Measurements from ENCODE around the gene ZNF385D. TPM values are rescaled to one million over a fixed set of nuclear protein-coding genes. Genes with fewer than 3 reads are reported as not detected.

Gene ZNF385D
- total RNA-seq, 2 donors from 2014 or later, result 5.3 TPM; not detected in 1

- no peaks in the 10 kb centered on the region for H3K36me3 Mint-ChIP-seq (ENCODE audit: low read depth)
- no peaks in the 10 kb centered on the region for H3K4me1 Mint-ChIP-seq
- H3K9me3 ChIP-seq (ENCODE audit: control insufficient read depth, low read length, poor library complexity, severe bottlenecking), result no peaks in the 10 kb centered on the region
- no peak overlapping the region for H3K27ac Mint-ChIP-seq
- no peaks in the 10 kb centered on the region for H3K27me3 Mint-ChIP-seq
- no peak overlapping the region for H3K4me3 Mint-ChIP-seq
- DNase-seq (no peak), ATAC-seq (no peak)
Measured at GRCh38 chr3:21601178-21601577, 149.8 kb downstream of the ZNF385D start.

GRCh38 chr3:21599890-21600289 lies 151.1 kb downstream of the ZNF385D start:
- no peaks in the 10 kb centered on the region for H3K36me3 Mint-ChIP-seq (ENCODE audit: low read depth)
- DNase-seq (no peak), ATAC-seq (no peak)
- no peak overlapping the region for H3K4me3 Mint-ChIP-seq
- H3K9me3 ChIP-seq (ENCODE audit: control insufficient read depth, low read length, poor library complexity, severe bottlenecking), result no peaks in the 10 kb centered on the region
- no peaks in the 10 kb centered on the region for H3K27me3 Mint-ChIP-seq
- H3K4me1 Mint-ChIP-seq, result no peaks in the 10 kb centered on the region
- H3K27ac Mint-ChIP-seq, result no peak overlapping the region

GRCh38 chr3:21592828-21593227 lies 158.2 kb downstream of the ZNF385D start:
- no peaks in the 10 kb centered on the region for H3K9me3 ChIP-seq (ENCODE audit: control insufficient read depth, low read length, poor library complexity, severe bottlenecking)
- no peak for DNase-seq
- Mint-ChIP-seq H3K27me3 (no peaks in the 10 kb centered on the region), H3K27ac (no peak overlapping the region), H3K4me3 (no peak overlapping the region), H3K36me3 (ENCODE audit: low read depth) (no peaks in the 10 kb centered on the region), H3K4me1 (no peaks in the 10 kb centered on the region)
- no peak for ATAC-seq

- Mint-ChIP-seq H3K4me3 (no peak overlapping the region), H3K36me3 (ENCODE audit: low read depth) (no peaks in the 10 kb centered on the region), H3K4me1 (no peaks in the 10 kb centered on the region), H3K27ac (no peak overlapping the region), H3K27me3 (no peaks in the 10 kb centered on the region)
- DNase-seq (no peak), ATAC-seq (no peak)
- no peaks in the 10 kb centered on the region for H3K9me3 ChIP-seq (ENCODE audit: control insufficient read depth, low read length, poor library complexity, severe bottlenecking)
Measured at GRCh38 chr3:21587894-21588293, 163.1 kb downstream of the ZNF385D start.

GRCh38 chr3:21585216-21585740 lies 165.7 kb downstream of the ZNF385D start:
- no peak for ATAC-seq
- Mint-ChIP-seq H3K27me3 (no peaks in the 10 kb centered on the region), H3K36me3 (ENCODE audit: low read depth) (no peaks in the 10 kb centered on the region), H3K4me1 (no peaks in the 10 kb centered on the region), H3K4me3 (no peak overlapping the region), H3K27ac (no peak overlapping the region)
- DNase-seq, result no peak
- no peaks in the 10 kb centered on the region for H3K9me3 ChIP-seq (ENCODE audit: control insufficient read depth, low read length, poor library complexity, severe bottlenecking)

GRCh38 chr3:21573291-21573690 lies 177.7 kb downstream of the ZNF385D start:
- no peak for ATAC-seq
- Mint-ChIP-seq H3K27me3 (no peaks in the 10 kb centered on the region), H3K36me3 (ENCODE audit: low read depth) (no peaks in the 10 kb centered on the region)

GRCh38 chr3:21564531-21564930 lies 186.5 kb downstream of the ZNF385D start:
- no peak for DNase-seq

More at GRCh38 chr3:21573291-21573690, 177.7 kb downstream of the ZNF385D start:
- Mint-ChIP-seq H3K27ac (no peak overlapping the region), H3K4me1 (no peaks in the 10 kb centered on the region), H3K4me3 (no peak overlapping the region)
- no peak for DNase-seq
- H3K9me3 ChIP-seq (ENCODE audit: control insufficient read depth, low read length, poor library complexity, severe bottlenecking), result no peaks in the 10 kb centered on the region

GRCh38 chr3:21562243-21562642 lies 188.8 kb downstream of the ZNF385D start:
- DNase-seq (no peak), ATAC-seq (no peak)
- no peak overlapping the region for H3K27ac Mint-ChIP-seq
- H3K36me3 Mint-ChIP-seq (ENCODE audit: low read depth), result no peaks in the 10 kb centered on the region
- H3K4me3 Mint-ChIP-seq, result no peak overlapping the region
- no peaks in the 10 kb centered on the region for H3K27me3 Mint-ChIP-seq
- no peaks in the 10 kb centered on the region for H3K9me3 ChIP-seq (ENCODE audit: control insufficient read depth, low read length, poor library complexity, severe bottlenecking)
- H3K4me1 Mint-ChIP-seq, result no peaks in the 10 kb centered on the region

More at GRCh38 chr3:21564531-21564930, 186.5 kb downstream of the ZNF385D start:
- Mint-ChIP-seq H3K27me3 (no peaks in the 10 kb centered on the region), H3K36me3 (ENCODE audit: low read depth) (no peaks in the 10 kb centered on the region), H3K27ac (no peak overlapping the region), H3K4me1 (no peaks in the 10 kb centered on the region), H3K4me3 (no peak overlapping the region)
- H3K9me3 ChIP-seq (ENCODE audit: control insufficient read depth, low read length, poor library complexity, severe bottlenecking), result peaks cover 2% of the 10 kb centered on the region
- no peak for ATAC-seq

GRCh38 chr3:21561472-21561871 lies 189.5 kb downstream of the ZNF385D start:
- ATAC-seq, result no peak
- no peak for DNase-seq

GRCh38 chr3:21551019-21551418 lies 200.0 kb downstream of the ZNF385D start:
- no peaks in the 10 kb centered on the region for H3K27me3 Mint-ChIP-seq
- no peaks in the 10 kb centered on the region for H3K36me3 Mint-ChIP-seq (ENCODE audit: low read depth)
- no peak overlapping the region for H3K27ac Mint-ChIP-seq
- H3K4me3 Mint-ChIP-seq, result no peak overlapping the region
- no peaks in the 10 kb centered on the region for H3K9me3 ChIP-seq (ENCODE audit: control insufficient read depth, low read length, poor library complexity, severe bottlenecking)
- no peaks in the 10 kb centered on the region for H3K4me1 Mint-ChIP-seq
- DNase-seq, result no peak
- no peak for ATAC-seq

More at GRCh38 chr3:21561472-21561871, 189.5 kb downstream of the ZNF385D start:
- no peaks in the 10 kb centered on the region for H3K36me3 Mint-ChIP-seq (ENCODE audit: low read depth)
- H3K27me3 Mint-ChIP-seq, result no peaks in the 10 kb centered on the region
- H3K4me1 Mint-ChIP-seq, result no peaks in the 10 kb centered on the region
- H3K27ac Mint-ChIP-seq, result no peak overlapping the region
- H3K9me3 ChIP-seq (ENCODE audit: control insufficient read depth, low read length, poor library complexity, severe bottlenecking), result no peaks in the 10 kb centered on the region
- no peak overlapping the region for H3K4me3 Mint-ChIP-seq

- Mint-ChIP-seq H3K36me3 (ENCODE audit: low read depth) (no peaks in the 10 kb centered on the region), H3K27me3 (no peaks in the 10 kb centered on the region), H3K4me1 (no peaks in the 10 kb centered on the region), H3K4me3 (no peak overlapping the region), H3K27ac (no peak overlapping the region)
- no peak for ATAC-seq
- DNase-seq, result no peak
- H3K9me3 ChIP-seq (ENCODE audit: control insufficient read depth, low read length, poor library complexity, severe bottlenecking), result peaks cover 6% of the 10 kb centered on the region
Measured at GRCh38 chr3:21544076-21544462, 206.9 kb downstream of the ZNF385D start.

GRCh38 chr3:21543380-21544075 lies 207.5 kb downstream of the ZNF385D start:
- no peaks in the 10 kb centered on the region for H3K27me3 Mint-ChIP-seq
- peaks cover 6% of the 10 kb centered on the region for H3K9me3 ChIP-seq (ENCODE audit: control insufficient read depth, low read length, poor library complexity, severe bottlenecking)
- H3K4me1 Mint-ChIP-seq, result no peaks in the 10 kb centered on the region
- H3K27ac Mint-ChIP-seq, result no peak overlapping the region
- no peaks in the 10 kb centered on the region for H3K36me3 Mint-ChIP-seq (ENCODE audit: low read depth)
- ATAC-seq, result no peak
- no peak overlapping the region for H3K4me3 Mint-ChIP-seq
- DNase-seq, result no peak

GRCh38 chr3:21542656-21543379 lies 208.2 kb downstream of the ZNF385D start:
- Mint-ChIP-seq H3K27ac (no peak overlapping the region), H3K27me3 (no peaks in the 10 kb centered on the region), H3K4me3 (no peak overlapping the region), H3K36me3 (ENCODE audit: low read depth) (no peaks in the 10 kb centered on the region), H3K4me1 (no peaks in the 10 kb centered on the region)
- DNase-seq (no peak), ATAC-seq (no peak)
- peaks cover 6% of the 10 kb centered on the region for H3K9me3 ChIP-seq (ENCODE audit: control insufficient read depth, low read length, poor library complexity, severe bottlenecking)
